ENCODE data around the gene NRBF2. TPM values are rescaled to one million over a fixed set of nuclear protein-coding genes. Genes with fewer than 3 reads are reported as not detected.
"Not testable (repeated sequence)": the region's sequence is repeated elsewhere in the genome, so short reads cannot be mapped to it uniquely, and the experiment has no call there.

NRBF2 gene
- total RNA-seq, 2 experiments from 2014 or later: 25.3 to 25.6 TPM

GRCh38 chr10:63146503-63146902, 13.4 kb downstream of the NRBF2 start:
- POLR2A ChIA-PET: interaction anchor here (0.5 to 1.5 kb wide), 2 partner anchors 13 to 443 kb away, joined by 3 to 8 read pairs; partner anchors contain the start of gene NRBF2
- Histone ChIP-seq H3K36me3 (ENCODE audit: insufficient read depth, low read length) (peaks cover 29% of the 10 kb centered on the region), H3K27ac (ENCODE audit: low read depth in 1 of 2, low read length in 2 of 2) (no peak overlapping the region), H3K27me3 (ENCODE audit: control insufficient read depth in 1 of 2, insufficient read depth in 2 of 2, low read length in 2 of 2) (no peaks in the 10 kb centered on the region), H3K4me1 (ENCODE audit: insufficient read depth, low read length) (peaks cover 11% of the 10 kb centered on the region), H3K9me3 (ENCODE audit: control insufficient read depth in 1 of 2, insufficient read depth in 1 of 2, low read length in 2 of 2) (no peaks in the 10 kb centered on the region), H3K4me3 (ENCODE audit: low read length) (no peak overlapping the region)
- intact Hi-C loops (cut with DNase I, micrococcal nuclease): no loop called here
- H3K27ac Mint-ChIP-seq: no peak overlapping the region
- no peaks in the 10 kb centered on the region for H3K27me3 Mint-ChIP-seq
- no peak for TF ChIP-seq CTCF (IDR thresholded peaks at IDR 0.05)
- no peak overlapping the region for H3K4me3 Mint-ChIP-seq
- ATAC-seq (ENCODE audit: poor library complexity) (no peak), DNase-seq (no peak)
- no peaks in the 10 kb centered on the region for H3K9me3 Mint-ChIP-seq
- CTCF ChIA-PET: interaction anchor here (2.0 to 2.3 kb wide), 2 partner anchors 10 to 14 kb away, joined by 5 to 7 read pairs; partner anchors contain the start of gene NRBF2
- H3K36me3 Mint-ChIP-seq (ENCODE audit: low read depth): peaks cover 67% of the 10 kb centered on the region
- H3K4me1 Mint-ChIP-seq (ENCODE audit: low read depth): peaks cover 55% of the 10 kb centered on the region

GRCh38 chr10:63150745-63151144, 17.6 kb downstream of the NRBF2 start:
- Histone ChIP-seq H3K36me3 (ENCODE audit: insufficient read depth, low read length) (peaks cover 59% of the 10 kb centered on the region), H3K27me3 (ENCODE audit: control insufficient read depth in 1 of 2, insufficient read depth in 2 of 2, low read length in 2 of 2) (no peaks in the 10 kb centered on the region), H3K4me1 (ENCODE audit: insufficient read depth, low read length) (no peaks in the 10 kb centered on the region), H3K4me3 (ENCODE audit: low read length) (no peak overlapping the region), H3K9me3 (ENCODE audit: control insufficient read depth in 1 of 2, insufficient read depth in 1 of 2, low read length in 2 of 2) (no peaks in the 10 kb centered on the region), H3K27ac (ENCODE audit: low read depth in 1 of 2, low read length in 2 of 2) (no peak overlapping the region)
- TF ChIP-seq CTCF (IDR thresholded peaks at IDR 0.05): no peak
- intact Hi-C loops (cut with DNase I, micrococcal nuclease): loop anchor here in 1 of 2 experiments (10.0 kb wide), 2 partner anchors 146 to 886 kb away; partner anchors contain the start of gene RTKN2
- ChIA-PET POLR2A (no interaction called here), CTCF (interaction anchor here (1.2 kb wide), 1 partner anchor 8 kb away, joined by 4 read pairs; no protein-coding TSS in a partner anchor)
- Mint-ChIP-seq H3K27ac (no peak overlapping the region), H3K9me3 (no peaks in the 10 kb centered on the region), H3K27me3 (no peaks in the 10 kb centered on the region), H3K4me3 (no peak overlapping the region), H3K36me3 (ENCODE audit: low read depth) (peaks cover 86% of the 10 kb centered on the region), H3K4me1 (ENCODE audit: low read depth) (peaks cover 20% of the 10 kb centered on the region)
- DNase-seq (no peak), ATAC-seq (ENCODE audit: poor library complexity) (no peak)

- POLR2A ChIA-PET; H3K4me1 ChIP-seq (ENCODE audit: insufficient read depth, low read length); H3K4me3 ChIP-seq (ENCODE audit: low read length); DNase-seq; H3K27ac Mint-ChIP-seq; H3K27me3 ChIP-seq (ENCODE audit: control insufficient read depth in 1 of 2, insufficient read depth in 2 of 2, low read length in 2 of 2); CTCF ChIA-PET; H3K9me3 ChIP-seq (ENCODE audit: control insufficient read depth in 1 of 2, insufficient read depth in 1 of 2, low read length in 2 of 2); ATAC-seq (ENCODE audit: poor library complexity); H3K27ac ChIP-seq (ENCODE audit: low read depth in 1 of 2, low read length in 2 of 2); H3K27me3 Mint-ChIP-seq; H3K9me3 Mint-ChIP-seq; H3K4me3 Mint-ChIP-seq: not testable (repeated sequence)
- peaks cover 12% of the 10 kb centered on the region for H3K4me1 Mint-ChIP-seq (ENCODE audit: low read depth)
- intact Hi-C loops (cut with DNase I, micrococcal nuclease): loop anchor here in 1 of 2 experiments (10.0 kb wide), 2 partner anchors 149 to 889 kb away; partner anchors contain the start of gene RTKN2
- peaks cover 56% of the 10 kb centered on the region for H3K36me3 Mint-ChIP-seq (ENCODE audit: low read depth)
- peaks cover 38% of the 10 kb centered on the region for H3K36me3 ChIP-seq (ENCODE audit: insufficient read depth, low read length)
Observed at GRCh38 chr10:63153868-63154545, 20.9 kb downstream of the NRBF2 start.
